ENCODE data around the gene RASD1. TPM values are rescaled to one million over a fixed set of nuclear protein-coding genes. Genes with fewer than 3 reads are reported as not detected.

Gene RASD1
- polyA plus RNA-seq, 1 of the 3 experiments (the other 2 are of a cell fraction) = 0.43 TPM

DNA sequence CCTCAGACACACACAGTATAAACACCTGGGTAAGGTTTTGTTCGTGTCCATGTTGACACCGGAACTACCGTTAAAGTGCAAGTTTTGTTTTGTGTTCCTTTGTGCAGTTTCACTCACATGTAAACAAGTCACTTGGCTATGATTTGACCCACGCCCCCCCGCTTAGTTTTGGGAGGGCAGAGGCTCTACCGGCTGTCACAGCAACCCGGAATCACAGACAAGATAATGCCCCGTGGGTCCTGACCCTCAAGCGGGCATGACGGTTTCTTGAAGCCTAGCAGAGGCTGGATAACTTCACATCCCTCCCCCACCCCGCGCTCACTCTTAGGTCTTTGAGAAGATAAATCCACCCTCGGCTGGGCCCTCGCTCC, 1.7 kb downstream of the RASD1 start:
- Histone ChIP-seq H3F3A (replicated peaks; ENCODE audit: insufficient read depth) (no peaks in the 10 kb centered on the region), H3K4me3 (ENCODE audit: low read depth in 2 of 2, low read length in 1 of 2) (no peak overlapping the region), H2AFZ (ENCODE audit: low read depth) (no peak overlapping the region), H3K9me2 (no peaks in the 10 kb centered on the region), H3K27me3 (ENCODE audit: insufficient read depth) (no peaks in the 10 kb centered on the region), H3K36me3 (replicated peaks in 1 of 2; ENCODE audit: control insufficient read depth in 1 of 2, insufficient read depth in 2 of 2, low read length in 1 of 2) (peaks cover 3 to 27% of the 10 kb centered on the region in 2 experiments), H3K4me2 (no peak overlapping the region), H3K9ac (no peak overlapping the region), H3K9me3 (no peaks in the 10 kb centered on the region), H3K4me1 (ENCODE audit: control insufficient read depth in 1 of 2, insufficient read depth in 2 of 2, low read depth in 1 of 2, low read length in 1 of 2) (peaks cover 0 to 7% of the 10 kb centered on the region in 2 experiments; a peak in 1 of 4 replicates), H4K20me1 (ENCODE audit: insufficient read depth) (no peaks in the 10 kb centered on the region), H3K27ac (ENCODE audit: low read depth in 2 of 2, low read length in 1 of 2) (no peak overlapping the region), H3K79me2 (ENCODE audit: insufficient read depth) (no peaks in the 10 kb centered on the region)
- ChIA-PET CTCF (interaction anchor here (3.6 to 6.7 kb wide), 2 partner anchors 73 to 140 kb away, joined by 63 to 185 read pairs; no protein-coding TSS in a partner anchor), POLR2A (no interaction called here)
- TF ChIP-seq RAD21 (IDR thresholded peaks at IDR 0.05; ENCODE audit: low read length) (no peak), TEAD4 (IDR thresholded peaks at IDR 0.05; ENCODE audit: borderline replicate concordance, insufficient read depth) (no peak), MXI1 (IDR thresholded peaks at IDR 0.05; ENCODE audit: low read depth, low read length) (no peak), RXRA (IDR thresholded peaks at IDR 0.05; ENCODE audit: borderline replicate concordance, low read depth) (no peak)
- TF ChIP-seq, protein P1, sequence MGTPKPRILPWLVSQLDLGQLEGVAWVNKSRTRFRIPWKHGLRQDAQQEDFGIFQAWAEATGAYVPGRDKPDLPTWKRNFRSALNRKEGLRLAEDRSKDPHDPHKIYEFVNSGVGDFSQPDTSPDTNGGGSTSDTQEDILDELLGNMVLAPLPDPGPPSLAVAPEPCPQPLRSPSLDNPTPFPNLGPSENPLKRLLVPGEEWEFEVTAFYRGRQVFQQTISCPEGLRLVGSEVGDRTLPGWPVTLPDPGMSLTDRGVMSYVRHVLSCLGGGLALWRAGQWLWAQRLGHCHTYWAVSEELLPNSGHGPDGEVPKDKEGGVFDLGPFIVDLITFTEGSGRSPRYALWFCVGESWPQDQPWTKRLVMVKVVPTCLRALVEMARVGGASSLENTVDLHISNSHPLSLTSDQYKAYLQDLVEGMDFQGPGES (IDR thresholded peaks at IDR 0.05; ENCODE audit: low read depth, low read length) = no peak
- 90% methylated on average over 14 of the region's 14 CpGs for WGBS (ENCODE audit: low lambda C conversion rate)
- DNase-seq = no peak

DNA sequence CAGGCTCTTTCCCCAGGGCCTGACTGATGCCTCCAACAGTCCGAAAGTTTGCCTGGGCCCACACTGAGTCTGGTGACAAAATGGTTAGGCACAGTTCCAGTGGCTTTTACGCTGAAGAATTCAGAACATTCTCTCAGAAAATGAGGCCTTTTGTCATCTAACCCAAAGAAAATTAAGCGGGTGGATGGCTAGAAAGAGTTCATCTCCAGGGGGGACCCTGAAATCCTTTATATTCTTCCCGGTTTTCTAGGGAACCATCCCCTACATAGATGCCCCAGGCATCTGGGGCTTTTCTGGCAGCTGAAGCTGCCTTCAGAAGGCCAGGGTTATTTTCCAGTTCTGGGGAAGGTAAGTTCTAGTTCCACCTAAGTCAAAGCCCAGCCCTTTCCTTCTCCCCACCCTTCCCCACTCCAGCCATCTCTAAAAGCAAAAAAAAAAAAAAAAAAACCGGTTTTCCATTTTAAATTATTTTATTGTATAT, 2.2 kb downstream of the RASD1 start:
- Histone ChIP-seq H3K9ac (no peak overlapping the region), H3K4me2 (no peak overlapping the region), H3K4me3 (ENCODE audit: low read depth in 2 of 2, low read length in 1 of 2) (no peak overlapping the region), H4K20me1 (ENCODE audit: insufficient read depth) (no peaks in the 10 kb centered on the region), H3F3A (replicated peaks; ENCODE audit: insufficient read depth) (no peaks in the 10 kb centered on the region), H3K79me2 (ENCODE audit: insufficient read depth) (no peaks in the 10 kb centered on the region), H3K36me3 (replicated peaks in 1 of 2; ENCODE audit: control insufficient read depth in 1 of 2, insufficient read depth in 2 of 2, low read length in 1 of 2) (peaks cover 3 to 31% of the 10 kb centered on the region in 2 experiments), H3K27ac (ENCODE audit: low read depth in 2 of 2, low read length in 1 of 2) (no peak overlapping the region), H3K4me1 (ENCODE audit: control insufficient read depth in 1 of 2, insufficient read depth in 2 of 2, low read depth in 1 of 2, low read length in 1 of 2) (peaks cover 0 to 7% of the 10 kb centered on the region in 2 experiments; a peak in 1 of 4 replicates), H2AFZ (ENCODE audit: low read depth) (no peak overlapping the region), H3K27me3 (ENCODE audit: insufficient read depth) (no peaks in the 10 kb centered on the region), H3K9me2 (no peaks in the 10 kb centered on the region), H3K9me3 (no peaks in the 10 kb centered on the region)
- CTCF ChIA-PET = interaction anchor here (1.0 kb wide), 1 partner anchor 75 kb away, joined by 3 read pairs; no protein-coding TSS in a partner anchor
- no peak for DNase-seq
- WGBS (ENCODE audit: low lambda C conversion rate) = 85% methylated on average over 5 of the region's 5 CpGs
- POLR2A ChIA-PET = no interaction called here
- TF ChIP-seq RAD21 (IDR thresholded peaks at IDR 0.05; ENCODE audit: low read length) (no peak), NFIC (IDR thresholded peaks at IDR 0.05; ENCODE audit: borderline replicate concordance) (no peak), RCOR1 (IDR thresholded peaks at IDR 0.05; ENCODE audit: low read length) (no peak), FOSL2 (IDR thresholded peaks at IDR 0.05; ENCODE audit: borderline replicate concordance, low read depth) (no peak), FOXJ3 (CRISPR knock-in tag; IDR thresholded peaks at IDR 0.05) (no peak), TEAD4 (IDR thresholded peaks at IDR 0.05; ENCODE audit: borderline replicate concordance, insufficient read depth) (no peak), FOXM1 (IDR thresholded peaks at IDR 0.05; ENCODE audit: low read depth) (no peak), POLR2AphosphoS5 (IDR thresholded peaks at IDR 0.05; ENCODE audit: low read depth, low read length) (no peak), JUND (IDR thresholded peaks at IDR 0.05) (no peak), GABPA (IDR thresholded peaks at IDR 0.05; ENCODE audit: low read depth) (no peak), SIN3A (IDR thresholded peaks at IDR 0.05; ENCODE audit: borderline replicate concordance, low read depth, low read length) (no peak), GATA2 (CRISPR knock-in tag; IDR thresholded peaks at IDR 0.05) (no peak), TAF1 (IDR thresholded peaks at IDR 0.05; ENCODE audit: borderline replicate concordance, low read depth, low read length) (no peak), RFX5 (IDR thresholded peaks at IDR 0.05; ENCODE audit: low read length) (no peak), EZH2phosphoT487 (IDR thresholded peaks at IDR 0.05; ENCODE audit: borderline replicate concordance, low read depth) (no peak)
- TF ChIP-seq, protein P2, sequence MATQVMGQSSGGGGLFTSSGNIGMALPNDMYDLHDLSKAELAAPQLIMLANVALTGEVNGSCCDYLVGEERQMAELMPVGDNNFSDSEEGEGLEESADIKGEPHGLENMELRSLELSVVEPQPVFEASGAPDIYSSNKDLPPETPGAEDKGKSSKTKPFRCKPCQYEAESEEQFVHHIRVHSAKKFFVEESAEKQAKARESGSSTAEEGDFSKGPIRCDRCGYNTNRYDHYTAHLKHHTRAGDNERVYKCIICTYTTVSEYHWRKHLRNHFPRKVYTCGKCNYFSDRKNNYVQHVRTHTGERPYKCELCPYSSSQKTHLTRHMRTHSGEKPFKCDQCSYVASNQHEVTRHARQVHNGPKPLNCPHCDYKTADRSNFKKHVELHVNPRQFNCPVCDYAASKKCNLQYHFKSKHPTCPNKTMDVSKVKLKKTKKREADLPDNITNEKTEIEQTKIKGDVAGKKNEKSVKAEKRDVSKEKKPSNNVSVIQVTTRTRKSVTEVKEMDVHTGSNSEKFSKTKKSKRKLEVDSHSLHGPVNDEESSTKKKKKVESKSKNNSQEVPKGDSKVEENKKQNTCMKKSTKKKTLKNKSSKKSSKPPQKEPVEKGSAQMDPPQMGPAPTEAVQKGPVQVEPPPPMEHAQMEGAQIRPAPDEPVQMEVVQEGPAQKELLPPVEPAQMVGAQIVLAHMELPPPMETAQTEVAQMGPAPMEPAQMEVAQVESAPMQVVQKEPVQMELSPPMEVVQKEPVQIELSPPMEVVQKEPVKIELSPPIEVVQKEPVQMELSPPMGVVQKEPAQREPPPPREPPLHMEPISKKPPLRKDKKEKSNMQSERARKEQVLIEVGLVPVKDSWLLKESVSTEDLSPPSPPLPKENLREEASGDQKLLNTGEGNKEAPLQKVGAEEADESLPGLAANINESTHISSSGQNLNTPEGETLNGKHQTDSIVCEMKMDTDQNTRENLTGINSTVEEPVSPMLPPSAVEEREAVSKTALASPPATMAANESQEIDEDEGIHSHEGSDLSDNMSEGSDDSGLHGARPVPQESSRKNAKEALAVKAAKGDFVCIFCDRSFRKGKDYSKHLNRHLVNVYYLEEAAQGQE (IDR thresholded peaks at IDR 0.05; ENCODE audit: low read depth, low read length) = no peak
- TF ChIP-seq, protein P3, sequence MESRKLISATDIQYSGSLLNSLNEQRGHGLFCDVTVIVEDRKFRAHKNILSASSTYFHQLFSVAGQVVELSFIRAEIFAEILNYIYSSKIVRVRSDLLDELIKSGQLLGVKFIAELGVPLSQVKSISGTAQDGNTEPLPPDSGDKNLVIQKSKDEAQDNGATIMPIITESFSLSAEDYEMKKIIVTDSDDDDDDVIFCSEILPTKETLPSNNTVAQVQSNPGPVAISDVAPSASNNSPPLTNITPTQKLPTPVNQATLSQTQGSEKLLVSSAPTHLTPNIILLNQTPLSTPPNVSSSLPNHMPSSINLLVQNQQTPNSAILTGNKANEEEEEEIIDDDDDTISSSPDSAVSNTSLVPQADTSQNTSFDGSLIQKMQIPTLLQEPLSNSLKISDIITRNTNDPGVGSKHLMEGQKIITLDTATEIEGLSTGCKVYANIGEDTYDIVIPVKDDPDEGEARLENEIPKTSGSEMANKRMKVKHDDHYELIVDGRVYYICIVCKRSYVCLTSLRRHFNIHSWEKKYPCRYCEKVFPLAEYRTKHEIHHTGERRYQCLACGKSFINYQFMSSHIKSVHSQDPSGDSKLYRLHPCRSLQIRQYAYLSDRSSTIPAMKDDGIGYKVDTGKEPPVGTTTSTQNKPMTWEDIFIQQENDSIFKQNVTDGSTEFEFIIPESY (IDR thresholded peaks at IDR 0.05; ENCODE audit: borderline replicate concordance, low read depth) = no peak
- TF ChIP-seq, protein P4, sequence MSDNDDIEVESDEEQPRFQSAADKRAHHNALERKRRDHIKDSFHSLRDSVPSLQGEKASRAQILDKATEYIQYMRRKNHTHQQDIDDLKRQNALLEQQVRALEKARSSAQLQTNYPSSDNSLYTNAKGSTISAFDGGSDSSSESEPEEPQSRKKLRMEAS (IDR thresholded peaks at IDR 0.05; ENCODE audit: low read depth) = no peak

Measured in SK-N-SH (cell line).